HEK293 (cell line): Measurements from ENCODE around the gene BHMT.

Experiments used
- KLF7 ChIP-seq: fragments of 450-650 bp; formaldehyde crosslinking; IDR thresholded peaks from 2 replicates; pipeline ENCODE4 v1.5.1; 2016; ENCODE audit warnings: missing biosample characterization, missing genetic modification characterization, borderline replicate concordance
- YY1 ChIP-seq: fragments of 450-650 bp; formaldehyde crosslinking; IDR thresholded peaks from 2 replicates; pipeline ENCODE4 v1.5.1; 2018; ENCODE audit warnings: missing biosample characterization, missing genetic modification characterization
- ZNF175 ChIP-seq: fragments of 450-650 bp; formaldehyde crosslinking; IDR thresholded peaks from 2 replicates; pipeline ENCODE4 v1.5.1; 2016; ENCODE audit warnings: missing biosample characterization, missing genetic modification characterization
- ZNF214 ChIP-seq: fragments of 450-650 bp; formaldehyde crosslinking; IDR thresholded peaks from 2 replicates; pipeline ENCODE4 v1.5.1; 2017; ENCODE audit warnings: missing biosample characterization, mild to moderate bottlenecking, missing genetic modification characterization, borderline replicate concordance
- TF ChIP-seq, protein P1 (sequence below): fragments of 450-650 bp; formaldehyde crosslinking; IDR thresholded peaks from 2 replicates; pipeline ENCODE4 v1.5.1; 2016; ENCODE audit warnings: missing biosample characterization, missing genetic modification characterization
- TF ChIP-seq, protein P2 (sequence below): fragments of 450-650 bp; formaldehyde crosslinking; IDR thresholded peaks from 2 replicates; pipeline ENCODE4 v1.5.1; 2016; ENCODE audit warnings: missing biosample characterization, missing genetic modification characterization

DNA sequence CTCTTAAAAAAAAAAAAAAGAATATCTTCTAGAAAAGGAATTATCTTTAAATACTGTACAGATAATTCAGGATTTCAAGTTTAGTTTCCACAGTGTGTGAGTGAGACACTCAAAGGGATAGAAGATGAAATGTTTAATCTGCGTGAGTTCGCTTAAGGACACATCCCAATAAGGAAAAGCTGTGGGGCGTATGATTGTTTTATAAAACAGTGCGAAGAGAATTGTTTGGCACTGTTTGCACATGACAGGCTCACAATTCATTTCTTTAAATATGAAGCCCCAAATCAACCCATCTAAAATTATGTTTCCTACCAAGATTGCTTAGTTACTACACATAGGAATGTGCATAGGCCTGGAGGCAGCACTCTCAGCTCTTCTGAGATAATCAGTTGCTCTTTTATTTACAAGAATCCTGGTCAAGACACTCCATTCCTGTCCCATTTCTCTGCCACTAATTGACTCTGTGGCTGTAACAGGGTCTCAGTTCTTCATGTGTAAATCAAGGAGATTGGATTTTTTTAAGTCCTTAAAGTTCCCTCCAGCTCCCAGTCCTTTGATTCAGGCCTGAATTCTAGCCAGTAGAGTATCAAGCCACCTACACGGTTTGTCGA, 60.1 kb downstream of the BHMT start:
- TF ChIP-seq, protein P1, sequence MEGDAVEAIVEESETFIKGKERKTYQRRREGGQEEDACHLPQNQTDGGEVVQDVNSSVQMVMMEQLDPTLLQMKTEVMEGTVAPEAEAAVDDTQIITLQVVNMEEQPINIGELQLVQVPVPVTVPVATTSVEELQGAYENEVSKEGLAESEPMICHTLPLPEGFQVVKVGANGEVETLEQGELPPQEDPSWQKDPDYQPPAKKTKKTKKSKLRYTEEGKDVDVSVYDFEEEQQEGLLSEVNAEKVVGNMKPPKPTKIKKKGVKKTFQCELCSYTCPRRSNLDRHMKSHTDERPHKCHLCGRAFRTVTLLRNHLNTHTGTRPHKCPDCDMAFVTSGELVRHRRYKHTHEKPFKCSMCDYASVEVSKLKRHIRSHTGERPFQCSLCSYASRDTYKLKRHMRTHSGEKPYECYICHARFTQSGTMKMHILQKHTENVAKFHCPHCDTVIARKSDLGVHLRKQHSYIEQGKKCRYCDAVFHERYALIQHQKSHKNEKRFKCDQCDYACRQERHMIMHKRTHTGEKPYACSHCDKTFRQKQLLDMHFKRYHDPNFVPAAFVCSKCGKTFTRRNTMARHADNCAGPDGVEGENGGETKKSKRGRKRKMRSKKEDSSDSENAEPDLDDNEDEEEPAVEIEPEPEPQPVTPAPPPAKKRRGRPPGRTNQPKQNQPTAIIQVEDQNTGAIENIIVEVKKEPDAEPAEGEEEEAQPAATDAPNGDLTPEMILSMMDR (tag by site-specific recombination), result no peak
- TF ChIP-seq ZNF214 (tag by site-specific recombination) (no peak), ZNF175 (tag by site-specific recombination) (no peak), KLF7 (no peak), YY1 (no peak)
- TF ChIP-seq, protein P2, sequence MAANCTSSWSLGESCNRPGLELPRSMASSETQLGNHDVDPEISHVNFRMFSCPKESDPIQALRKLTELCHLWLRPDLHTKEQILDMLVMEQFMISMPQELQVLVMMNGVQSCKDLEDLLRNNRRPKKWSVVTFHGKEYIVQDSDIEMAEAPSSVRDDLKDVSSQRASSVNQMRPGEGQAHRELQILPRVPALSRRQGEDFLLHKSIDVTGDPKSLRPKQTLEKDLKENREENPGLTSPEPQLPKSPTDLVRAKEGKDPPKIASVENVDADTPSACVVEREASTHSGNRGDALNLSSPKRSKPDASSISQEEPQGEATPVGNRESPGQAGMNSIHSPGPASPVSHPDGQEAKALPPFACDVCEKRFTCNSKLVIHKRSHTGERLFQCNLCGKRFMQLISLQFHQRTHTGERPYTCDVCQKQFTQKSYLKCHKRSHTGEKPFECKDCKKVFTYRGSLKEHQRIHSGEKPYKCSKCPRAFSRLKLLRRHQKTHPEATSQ (tag by site-specific recombination), result no peak
